HEK293 (cell line): ENCODE results near the gene NAGPA.

ENCODE experiments used
- CTCF ChIA-PET: fragments of 350-600 bp; formaldehyde crosslinking; extraction: SDS; loops from one replicate; lab custom pipeline; 2021; ENCODE audit warnings: antibody characterized with exemption; lab: Yijun Ruan, JAX
- POLR2A ChIA-PET: fragments of 300-600 bp; formaldehyde crosslinking; extraction: SDS; loops from one replicate; lab custom pipeline; 2020; ENCODE audit warnings: antibody characterized with exemption, inconsistent platforms; lab: Yijun Ruan, JAX
- H3K27ac ChIP-seq: fragments of 200-500 bp; sonication (Bioruptor generic); 2 replicates; pipeline ENCODE4 v1.5.1; 2014; ENCODE audit warnings: low read depth, low read length, control low read depth, inconsistent platforms; ENCODE audit errors: extremely low read depth
- H3K36me3 ChIP-seq, 2 experiments: fragments of 200-500 bp in 1 of 2; sonication (Bioruptor generic) in 1 of 2; 1 replicate in 1 of 2; 2 replicates in 1 of 2; pipeline ENCODE4 v1.5.1; 2014 to 2017; ENCODE audit warnings: inconsistent platforms in 2 of 2, low read length in 2 of 2; ENCODE audit not compliant: control insufficient read depth in 2 of 2, insufficient read depth in 1 of 2
- H3K4me1 ChIP-seq: fragments of 200-500 bp; sonication (Bioruptor generic); 2 replicates; pipeline ENCODE4 v1.5.1; 2014; ENCODE audit warnings: mild to moderate bottlenecking, low read length, inconsistent platforms; ENCODE audit not compliant: control insufficient read depth, insufficient read depth
- H3K4me3 ChIP-seq: 2 replicates; pipeline ENCODE4 v1.5.1; 2011; ENCODE audit warnings: low read depth, mild to moderate bottlenecking, control low read depth, low read length, moderate library complexity
- H3K9me3 ChIP-seq: fragments of 200-500 bp; sonication (Bioruptor generic); 2 replicates; pipeline ENCODE4 v1.5.1; 2014; ENCODE audit warnings: low read depth, low read length, inconsistent platforms; ENCODE audit not compliant: control insufficient read depth, insufficient read depth
- HOXA7 ChIP-seq: sonication (generic); formaldehyde crosslinking; IDR thresholded peaks from 2 replicates; pipeline ENCODE4 v1.8.1; 2022; ENCODE audit warnings: missing genetic modification reagents, borderline replicate concordance
- KLF8 ChIP-seq: fragments of 450-650 bp; formaldehyde crosslinking; IDR thresholded peaks from 2 replicates; pipeline ENCODE4 v1.5.1; 2016; ENCODE audit warnings: missing biosample characterization, missing genetic modification characterization
- RBAK ChIP-seq: fragments of 450-650 bp; formaldehyde crosslinking; IDR thresholded peaks from 2 replicates; pipeline ENCODE4 v1.5.1; 2016; ENCODE audit warnings: missing biosample characterization, missing genetic modification characterization
- SETDB1 ChIP-seq: IDR thresholded peaks from one replicate; pipeline ENCODE4 v1.6.1; 2017; ENCODE audit warnings: mild to moderate bottlenecking, low read length, moderate library complexity, mixed read lengths; ENCODE audit not compliant: insufficient read length
- ZBTB48 ChIP-seq: fragments of 450-650 bp; formaldehyde crosslinking; IDR thresholded peaks from 2 replicates; pipeline ENCODE4 v1.5.1; 2016; ENCODE audit warnings: missing biosample characterization, missing genetic modification characterization
- ZEB2 ChIP-seq: fragments of 450-650 bp; formaldehyde crosslinking; IDR thresholded peaks from 2 replicates; pipeline ENCODE4 v1.5.1; 2016; ENCODE audit warnings: missing biosample characterization, missing genetic modification characterization
- ZNF148 ChIP-seq: fragments of 450-650 bp; formaldehyde crosslinking; IDR thresholded peaks from 2 replicates; pipeline ENCODE4 v1.5.0; 2017; ENCODE audit warnings: missing biosample characterization, missing genetic modification characterization, borderline replicate concordance
- ZNF214 ChIP-seq: fragments of 450-650 bp; formaldehyde crosslinking; IDR thresholded peaks from 2 replicates; pipeline ENCODE4 v1.5.1; 2017; ENCODE audit warnings: missing biosample characterization, mild to moderate bottlenecking, missing genetic modification characterization, borderline replicate concordance
- ZNF324 ChIP-seq: fragments of 450-650 bp; formaldehyde crosslinking; IDR thresholded peaks from 2 replicates; pipeline ENCODE4 v1.5.1; 2016; ENCODE audit warnings: missing biosample characterization, missing genetic modification characterization
- ZNF37A ChIP-seq: fragments of 450-650 bp; IDR thresholded peaks from 2 replicates; pipeline ENCODE4 v1.5.1; 2018; ENCODE audit warnings: missing biosample characterization, missing genetic modification characterization
- ZNF404 ChIP-seq: fragments of 450-650 bp; formaldehyde crosslinking; IDR thresholded peaks from 2 replicates; pipeline ENCODE4 v1.5.1; 2017; ENCODE audit warnings: missing biosample characterization, missing genetic modification characterization
- ZNF416 ChIP-seq: fragments of 450-650 bp; formaldehyde crosslinking; IDR thresholded peaks from 2 replicates; pipeline ENCODE4 v1.5.1; 2016; ENCODE audit warnings: missing biosample characterization, missing genetic modification characterization
- ZNF423 ChIP-seq: fragments of 450-650 bp; formaldehyde crosslinking; IDR thresholded peaks from 2 replicates; pipeline ENCODE4 v1.5.1; 2016; ENCODE audit warnings: missing biosample characterization, missing genetic modification characterization
- ZNF600 ChIP-seq: fragments of 450-650 bp; formaldehyde crosslinking; IDR thresholded peaks from 2 replicates; pipeline ENCODE4 v1.5.1; 2016; ENCODE audit warnings: missing biosample characterization, missing genetic modification characterization
- ZNF654 ChIP-seq: fragments of 450-650 bp; formaldehyde crosslinking; IDR thresholded peaks from 2 replicates; pipeline ENCODE4 v1.5.1; 2016; ENCODE audit warnings: low read depth, missing biosample characterization, missing genetic modification characterization
- ZNF660 ChIP-seq: fragments of 450-650 bp; IDR thresholded peaks from 2 replicates; pipeline ENCODE4 v1.5.1; 2018; ENCODE audit warnings: missing biosample characterization, mild to moderate bottlenecking, missing genetic modification characterization
- ZNF677 ChIP-seq: fragments of 450-650 bp; IDR thresholded peaks from 2 replicates; pipeline ENCODE4 v1.5.0; 2018; ENCODE audit warnings: missing biosample characterization, mild to moderate bottlenecking, missing genetic modification characterization, moderate library complexity
- ZNF76 ChIP-seq: fragments of 450-650 bp; formaldehyde crosslinking; IDR thresholded peaks from 2 replicates; pipeline ENCODE4; 2016; ENCODE audit warnings: low read depth, missing biosample characterization, missing genetic modification characterization, borderline replicate concordance
- ZSCAN23 ChIP-seq: fragments of 450-650 bp; formaldehyde crosslinking; IDR thresholded peaks from 2 replicates; pipeline ENCODE4 v1.5.1; 2016; ENCODE audit warnings: missing biosample characterization, missing genetic modification characterization
- TF ChIP-seq, protein P1 (sequence below): fragments of 450-650 bp; formaldehyde crosslinking; IDR thresholded peaks from 2 replicates; pipeline ENCODE4 v1.5.1; 2016; ENCODE audit warnings: missing biosample characterization, missing genetic modification characterization
- TF ChIP-seq, protein P2 (sequence below): fragments of 450-650 bp; formaldehyde crosslinking; optimal IDR thresholded peaks from 2 replicates; pipeline ENCODE3; 2016; ENCODE audit warnings: missing biosample characterization, mild to moderate bottlenecking, missing genetic modification characterization

The NAGPA gene

GRCh38 chr16:5016967-5017677 is 16.6 kb downstream of the NAGPA start (continued):
- TF ChIP-seq SETDB1 (no peak), ZNF660 (no peak), ZNF404 (tag by site-specific recombination) (no peak), ZNF214 (no peak), ZNF600 (tag by site-specific recombination) (no peak), ZNF324 (tag by site-specific recombination) (no peak), ZNF148 (tag by site-specific recombination) (no peak)

- ChIA-PET POLR2A (no interaction called here), CTCF (no interaction called here)
- TF ChIP-seq ZSCAN23 (no peak), ZEB2 (no peak), ZNF423 (tag by site-specific recombination) (no peak), ZNF76 (tag by site-specific recombination) (no peak), KLF8 (no peak), ZBTB48 (tag by site-specific recombination) (no peak), ZNF660 (no peak), RBAK (tag by site-specific recombination) (no peak), HOXA7 (CRISPR knock-in tag) (no peak), ZNF654 (tag by site-specific recombination) (no peak), ZNF416 (tag by site-specific recombination) (no peak), ZNF677 (tag by site-specific recombination) (no peak), ZNF37A (tag by site-specific recombination) (no peak)
- TF ChIP-seq, protein P1, sequence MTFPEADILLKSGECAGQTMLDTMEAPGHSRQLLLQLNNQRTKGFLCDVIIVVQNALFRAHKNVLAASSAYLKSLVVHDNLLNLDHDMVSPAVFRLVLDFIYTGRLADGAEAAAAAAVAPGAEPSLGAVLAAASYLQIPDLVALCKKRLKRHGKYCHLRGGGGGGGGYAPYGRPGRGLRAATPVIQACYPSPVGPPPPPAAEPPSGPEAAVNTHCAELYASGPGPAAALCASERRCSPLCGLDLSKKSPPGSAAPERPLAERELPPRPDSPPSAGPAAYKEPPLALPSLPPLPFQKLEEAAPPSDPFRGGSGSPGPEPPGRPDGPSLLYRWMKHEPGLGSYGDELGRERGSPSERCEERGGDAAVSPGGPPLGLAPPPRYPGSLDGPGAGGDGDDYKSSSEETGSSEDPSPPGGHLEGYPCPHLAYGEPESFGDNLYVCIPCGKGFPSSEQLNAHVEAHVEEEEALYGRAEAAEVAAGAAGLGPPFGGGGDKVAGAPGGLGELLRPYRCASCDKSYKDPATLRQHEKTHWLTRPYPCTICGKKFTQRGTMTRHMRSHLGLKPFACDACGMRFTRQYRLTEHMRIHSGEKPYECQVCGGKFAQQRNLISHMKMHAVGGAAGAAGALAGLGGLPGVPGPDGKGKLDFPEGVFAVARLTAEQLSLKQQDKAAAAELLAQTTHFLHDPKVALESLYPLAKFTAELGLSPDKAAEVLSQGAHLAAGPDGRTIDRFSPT = no peak
- TF ChIP-seq, protein P2, sequence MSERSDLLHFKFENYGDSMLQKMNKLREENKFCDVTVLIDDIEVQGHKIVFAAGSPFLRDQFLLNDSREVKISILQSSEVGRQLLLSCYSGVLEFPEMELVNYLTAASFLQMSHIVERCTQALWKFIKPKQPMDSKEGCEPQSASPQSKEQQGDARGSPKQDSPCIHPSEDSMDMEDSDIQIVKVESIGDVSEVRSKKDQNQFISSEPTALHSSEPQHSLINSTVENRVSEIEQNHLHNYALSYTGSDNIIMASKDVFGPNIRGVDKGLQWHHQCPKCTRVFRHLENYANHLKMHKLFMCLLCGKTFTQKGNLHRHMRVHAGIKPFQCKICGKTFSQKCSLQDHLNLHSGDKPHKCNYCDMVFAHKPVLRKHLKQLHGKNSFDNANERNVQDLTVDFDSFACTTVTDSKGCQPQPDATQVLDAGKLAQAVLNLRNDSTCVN = no peak
- Histone ChIP-seq H3K4me1 (no peaks in the 10 kb centered on the region), H3K4me3 (no peak overlapping the region), H3K36me3 (no peaks in the 10 kb centered on the region), H3K9me3 (no peaks in the 10 kb centered on the region), H3K27ac (no peak overlapping the region)
Observed at GRCh38 chr16:5015887-5016286, 17.8 kb downstream of the NAGPA start.
